ENCODE data around the gene CIAO2B. TPM values are rescaled to one million over a fixed set of nuclear protein-coding genes. Genes with fewer than 3 reads are reported as not detected.
"Not testable (repeated sequence)": the region's sequence is repeated elsewhere in the genome, so short reads cannot be mapped to it uniquely, and the experiment has no call there.

CIAO2B gene
- 100 to 1,000 TPM; 125 to 157 (median 132) TPM for polyA plus RNA-seq

DNA sequence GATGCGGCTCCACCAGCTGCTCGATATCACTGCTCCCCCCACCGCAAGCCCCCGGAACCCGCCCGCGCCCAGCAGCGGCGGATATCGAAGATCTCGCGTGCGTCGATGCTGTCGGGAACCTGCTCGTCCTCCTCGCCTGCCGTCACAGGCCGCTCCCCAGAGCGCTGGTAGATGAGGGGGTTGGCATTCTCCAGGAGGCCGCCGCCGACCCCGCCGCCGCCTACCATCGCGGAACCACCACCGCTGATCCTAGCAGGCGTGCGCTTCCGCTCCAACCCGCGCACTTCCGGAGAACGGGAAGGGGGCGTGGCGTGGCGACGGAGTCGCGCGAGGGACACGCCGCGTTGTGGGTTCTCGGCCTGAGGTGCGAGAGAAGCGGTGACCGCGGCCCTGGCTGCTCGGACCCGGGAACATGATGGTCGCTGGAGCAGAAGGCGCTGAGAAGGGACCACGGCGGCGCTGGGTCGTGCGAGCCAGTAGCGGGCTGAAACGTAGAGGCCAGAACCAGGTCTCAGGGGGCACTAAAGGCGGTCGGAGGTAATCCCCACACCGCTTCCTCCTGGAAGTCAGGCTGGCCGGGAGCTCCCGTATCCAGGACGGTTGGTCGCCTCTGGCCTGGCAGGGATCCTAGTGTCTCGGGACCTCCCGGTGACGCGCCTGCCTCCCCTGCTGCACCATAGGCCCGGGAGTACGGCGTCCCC lies at the start of gene CIAO2B:
TSS of gene CIAO2B (minus strand) at position 265 of the 701 bp plus-strand sequence. CDS start at position 227, 38 bp downstream.
- H3K4me1 Mint-ChIP-seq = peaks cover 56% of the 10 kb centered on the region in 2 donors
- H3K36me3 Mint-ChIP-seq = peaks cover 0 to 8% (median 0%) of the 10 kb centered on the region in 3 donors

DNA sequence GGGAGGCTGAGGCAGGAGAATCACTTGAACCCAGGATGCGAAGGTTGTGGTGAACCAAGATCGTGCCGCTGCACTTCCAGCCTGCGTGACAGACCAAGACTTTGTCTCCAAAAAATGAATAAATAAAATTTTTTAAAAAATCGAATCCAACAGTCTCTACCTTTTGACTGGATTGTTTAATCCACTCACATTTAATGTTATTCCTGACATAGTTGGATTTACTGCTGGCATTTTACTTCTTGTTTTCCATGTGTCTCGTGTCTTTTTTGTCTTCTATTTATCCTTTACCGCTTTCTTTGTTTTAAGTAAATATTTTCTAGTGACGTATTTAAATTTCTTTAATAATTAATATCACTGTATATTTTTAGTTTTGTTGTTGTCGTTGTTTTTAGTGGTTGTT lies 48.8 kb upstream of the CIAO2B start:
- DNase-seq = no peak
- H3K27ac Mint-ChIP-seq = no peak overlapping the region
- peaks cover 0 to 2% (median 0%) of the 10 kb centered on the region in 3 donors for H3K27me3 Mint-ChIP-seq (ENCODE audit: low read depth in 3 of 3)
- H3K4me3 Mint-ChIP-seq = no peak overlapping the region
- H3K4me1 Mint-ChIP-seq = no peaks in the 10 kb centered on the region
- H3K36me3 Mint-ChIP-seq = no peaks in the 10 kb centered on the region
- H3K9me3 Mint-ChIP-seq = no peaks in the 10 kb centered on the region

More for the DNA sequence above, at the start of gene CIAO2B:
- Mint-ChIP-seq H3K27me3 (ENCODE audit: low read depth in 3 of 3) (peaks cover 9 to 19% (median 17%) of the 10 kb centered on the region in 3 donors), H3K27ac (peak within 1 kb of the TSS; percentile 96 to 98 (median 98)), H3K9me3 (no peaks in the 10 kb centered on the region), H3K4me3 (peak within 1 kb of the TSS; percentile 96 to 98 (median 97))
- DNase-seq = peak; percentile 88 to 92 (median 90)

DNA sequence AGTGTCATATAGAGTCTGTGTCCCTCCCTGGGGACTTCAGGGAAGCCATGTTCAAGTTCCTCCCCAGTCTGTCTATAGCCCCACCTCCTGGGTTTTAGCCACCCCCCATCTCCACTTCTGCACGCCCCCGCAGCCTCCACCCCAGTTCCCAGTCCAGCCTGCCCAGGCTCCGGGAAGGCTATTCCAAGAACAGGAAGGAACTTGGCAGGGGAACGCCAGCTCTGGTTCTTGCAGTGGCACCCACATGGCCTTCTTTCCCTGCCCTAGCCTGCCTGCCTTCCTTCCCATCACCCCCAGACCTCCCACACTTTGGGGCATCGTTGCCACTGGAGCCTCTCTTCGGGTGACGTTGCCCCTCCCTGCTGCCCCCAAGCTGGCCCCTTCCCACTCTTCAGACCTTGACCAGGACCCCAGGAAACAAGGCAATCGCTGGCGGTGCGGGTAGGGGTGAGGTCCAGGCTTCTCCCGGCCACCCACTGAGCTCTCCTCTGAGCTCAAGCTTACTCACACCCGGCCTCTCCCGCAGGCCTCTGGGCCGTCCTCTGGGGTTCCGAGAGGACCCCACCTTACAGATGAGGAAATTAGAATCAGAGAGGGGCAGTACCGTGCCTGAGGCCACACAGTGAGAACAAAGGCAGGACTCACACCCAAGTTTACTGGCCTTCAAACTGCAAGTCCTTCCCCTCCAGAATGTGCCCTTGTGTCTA lies 45.0 kb upstream of the CIAO2B start:
- Mint-ChIP-seq H3K9me3 (no peaks in the 10 kb centered on the region), H3K4me1 (no peaks in the 10 kb centered on the region), H3K36me3 (no peaks in the 10 kb centered on the region), H3K27me3 (ENCODE audit: low read depth in 3 of 3) (peaks cover 1 to 5% (median 2%) of the 10 kb centered on the region in 3 donors), H3K27ac (no peak overlapping the region), H3K4me3 (no peak overlapping the region)
- no peak for DNase-seq

DNA sequence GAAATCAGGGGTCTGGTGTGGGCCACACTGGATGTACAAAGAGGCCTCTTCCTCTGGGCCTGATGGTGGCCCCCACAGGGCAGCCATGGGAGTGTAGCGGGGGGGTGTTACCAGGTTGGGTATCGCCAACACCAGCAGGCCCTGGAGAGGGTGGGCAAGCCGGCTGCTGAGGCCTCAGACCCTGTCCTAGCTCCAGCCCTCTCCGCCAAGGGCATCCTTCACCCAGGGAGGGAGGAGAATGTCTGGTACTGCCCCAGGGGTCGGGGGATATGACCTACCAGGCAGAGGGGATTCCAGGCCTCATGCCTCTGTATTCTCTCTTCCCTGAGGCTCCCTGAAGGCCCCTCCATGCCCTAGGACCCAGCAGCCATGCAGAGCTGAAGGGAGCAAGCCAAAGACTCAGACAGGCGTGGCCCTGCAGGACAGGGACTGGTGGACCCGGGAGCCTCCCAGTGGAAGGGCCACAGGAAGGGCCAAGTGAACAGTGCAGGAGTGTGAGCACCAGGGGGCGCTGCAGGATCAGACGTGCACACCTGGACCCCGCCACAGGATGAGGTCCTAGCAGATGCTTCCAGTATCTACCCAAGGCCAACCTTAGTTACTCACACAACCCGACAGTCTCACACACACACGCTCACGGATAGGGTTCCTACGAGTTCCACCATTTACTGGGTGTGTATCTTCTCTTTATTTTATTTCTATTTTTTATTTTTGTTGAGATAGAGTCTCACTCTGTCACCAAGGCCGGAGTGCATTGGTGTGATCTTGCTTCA lies 43.3 kb upstream of the CIAO2B start:
- H3K27me3 Mint-ChIP-seq (ENCODE audit: low read depth in 3 of 3) = peaks cover 1 to 5% (median 2%) of the 10 kb centered on the region in 3 donors
- H3K9me3 Mint-ChIP-seq = no peaks in the 10 kb centered on the region
- no peak overlapping the region for H3K4me3 Mint-ChIP-seq
- no peaks in the 10 kb centered on the region for H3K4me1 Mint-ChIP-seq
- no peak overlapping the region for H3K27ac Mint-ChIP-seq
- peak; percentile 78 to 84 (median 80) for DNase-seq
- H3K36me3 Mint-ChIP-seq = no peaks in the 10 kb centered on the region

DNA sequence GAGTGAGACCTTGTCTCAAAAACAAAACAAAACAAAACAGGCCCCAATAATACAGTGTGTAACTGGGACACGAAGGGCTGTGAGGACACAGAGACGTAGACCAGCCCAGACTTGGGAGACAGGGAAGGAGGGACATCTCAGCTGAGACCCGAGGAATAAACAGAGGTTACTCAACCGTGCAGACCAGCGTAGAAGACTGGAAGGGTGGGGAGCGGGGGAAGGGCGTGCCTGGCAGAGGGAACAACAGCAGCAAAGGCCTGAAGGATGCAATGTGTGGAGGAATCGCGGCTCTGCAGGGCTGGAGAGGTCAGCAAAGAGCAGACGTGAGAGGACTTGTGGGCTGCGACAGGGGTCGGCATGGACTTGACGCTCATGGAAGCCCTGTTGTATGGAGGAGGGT lies 42.5 kb upstream of the CIAO2B start:
- Mint-ChIP-seq H3K4me3 (no peak overlapping the region), H3K4me1 (no peaks in the 10 kb centered on the region), H3K36me3 (no peaks in the 10 kb centered on the region), H3K9me3 (no peaks in the 10 kb centered on the region), H3K27me3 (ENCODE audit: low read depth in 3 of 3) (peaks cover 1 to 5% (median 2%) of the 10 kb centered on the region in 3 donors), H3K27ac (peak overlapping the region in 1 of 6 donors; percentile 34)
- no peak for DNase-seq

DNA sequence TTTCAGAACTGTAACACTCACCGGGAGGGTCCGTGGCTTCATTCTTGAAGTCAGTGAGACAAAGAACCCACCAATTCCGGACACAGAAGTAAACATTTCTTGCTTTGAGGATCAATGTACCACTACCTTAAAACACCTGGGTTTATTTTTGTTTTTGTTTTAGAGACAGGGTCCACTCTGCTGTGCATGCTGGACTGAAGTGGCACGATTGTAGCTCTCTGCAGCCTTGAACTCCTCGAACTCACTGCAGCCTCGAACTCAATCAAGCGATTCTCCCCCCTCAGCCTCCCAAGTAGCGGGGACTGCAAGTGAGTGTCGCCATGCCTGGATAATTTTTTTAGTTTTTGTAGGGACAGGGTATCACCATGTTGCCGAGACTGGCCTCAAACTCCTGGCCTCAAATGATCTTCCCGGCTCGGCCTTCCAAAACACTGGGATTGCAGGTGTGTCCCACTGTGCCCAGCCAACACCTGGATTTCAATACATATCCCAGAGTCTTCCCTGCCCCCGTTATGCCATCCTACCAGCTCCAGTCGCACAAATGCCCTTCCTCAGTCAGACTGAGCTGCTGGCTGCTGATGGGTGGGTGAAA lies 41.2 kb upstream of the CIAO2B start:
- no peaks in the 10 kb centered on the region for H3K36me3 Mint-ChIP-seq
- no peaks in the 10 kb centered on the region for H3K4me1 Mint-ChIP-seq
- DNase-seq = no peak
- H3K27ac Mint-ChIP-seq = no peak overlapping the region
- no peaks in the 10 kb centered on the region for H3K9me3 Mint-ChIP-seq
- peak overlapping the region in 2 of 5 donors; percentile 61 to 83 for H3K4me3 Mint-ChIP-seq
- peaks cover 2 to 5% (median 3%) of the 10 kb centered on the region in 3 donors for H3K27me3 Mint-ChIP-seq (ENCODE audit: low read depth in 3 of 3)

DNA sequence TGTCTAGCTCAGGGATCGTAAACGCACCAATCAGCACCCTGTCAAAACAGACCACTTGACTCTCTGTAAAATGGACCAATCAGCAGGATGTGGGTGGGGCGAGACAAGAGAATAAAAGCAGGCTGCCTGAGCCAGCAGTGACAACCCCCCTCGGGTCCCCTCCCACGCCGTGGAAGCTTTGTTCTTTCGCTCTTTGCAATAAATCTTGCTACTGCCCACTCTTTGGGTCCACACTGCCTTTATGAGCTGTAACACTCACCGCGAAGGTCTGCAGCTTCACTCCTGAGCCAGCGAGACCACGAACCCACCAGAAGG lies 40.7 kb upstream of the CIAO2B start:
- DNase-seq = peak in 1 of 3 donors; percentile 6
- not testable (repeated sequence) for H3K27me3 Mint-ChIP-seq (ENCODE audit: low read depth in 3 of 3); H3K36me3 Mint-ChIP-seq; H3K4me1 Mint-ChIP-seq; H3K9me3 Mint-ChIP-seq
- Mint-ChIP-seq H3K4me3 (peak overlapping the region in 4 of 5 donors; percentile 30 to 83 (median 53)), H3K27ac (peak overlapping the region in 1 of 6 donors; percentile 33)

DNA sequence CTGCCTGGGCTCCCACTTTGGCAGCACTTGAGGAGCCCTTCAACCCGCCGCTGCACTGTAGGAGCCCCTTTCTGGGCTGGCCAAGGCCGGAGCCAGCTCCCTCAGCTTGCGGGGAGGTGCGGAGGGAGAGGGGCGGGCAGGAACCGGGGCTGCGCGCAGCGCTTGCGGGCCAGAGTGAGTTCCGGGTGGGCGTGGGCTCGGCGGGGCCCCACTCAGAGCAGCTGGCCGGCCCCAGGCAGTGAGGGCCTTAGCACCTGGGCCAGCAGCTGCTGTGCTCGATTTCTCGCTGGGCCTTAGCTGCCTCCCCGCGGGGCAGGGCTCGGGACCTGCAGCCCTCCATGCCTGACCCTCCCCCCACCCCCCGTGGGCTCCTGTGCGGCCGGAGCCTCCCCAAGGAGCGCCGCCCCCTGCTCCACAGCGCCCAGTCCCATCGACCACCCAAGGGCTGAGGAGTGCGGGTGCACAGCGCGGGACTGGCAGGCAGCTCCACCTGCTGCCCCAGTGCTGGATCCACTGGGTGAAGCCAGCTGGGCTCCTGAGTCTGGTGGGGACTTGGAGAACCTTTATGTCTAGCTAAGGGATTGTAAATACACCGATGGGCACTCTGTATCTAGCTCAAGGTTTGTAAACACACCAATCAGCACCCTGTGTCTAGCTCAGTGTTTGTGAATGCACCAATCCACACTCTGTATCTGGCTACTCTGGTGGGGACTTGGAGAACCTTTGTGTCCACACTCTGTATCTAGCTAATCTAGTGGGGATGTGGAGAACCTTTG lies 40.1 kb upstream of the CIAO2B start:
- not testable (repeated sequence) for DNase-seq; H3K4me1 Mint-ChIP-seq; H3K27me3 Mint-ChIP-seq (ENCODE audit: low read depth in 3 of 3); H3K27ac Mint-ChIP-seq; H3K9me3 Mint-ChIP-seq; H3K36me3 Mint-ChIP-seq
- H3K4me3 Mint-ChIP-seq = peak overlapping the region in 2 of 5 donors; percentile 30 to 83

DNA sequence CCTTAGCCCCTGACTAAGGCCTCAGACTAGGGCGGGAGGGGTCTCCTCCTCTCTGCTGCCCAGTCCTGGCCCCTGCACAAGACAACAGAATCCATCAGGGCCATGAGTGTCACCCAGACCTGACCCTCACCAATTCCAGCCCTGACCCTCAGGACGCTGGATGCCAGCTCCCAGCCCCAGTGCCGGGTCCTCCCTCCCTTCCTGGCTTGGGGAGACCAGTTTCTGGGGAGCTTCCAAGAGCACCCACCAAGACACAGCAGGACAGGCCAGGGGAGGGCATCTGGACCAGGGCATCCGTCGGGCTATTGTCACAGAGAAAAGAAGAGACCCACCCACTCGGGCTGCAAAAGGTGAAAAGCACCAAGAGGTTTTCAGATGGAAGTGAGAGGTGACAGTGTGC lies 39.5 kb upstream of the CIAO2B start:
- DNase-seq = no peak
- H3K27ac Mint-ChIP-seq = no peak overlapping the region
- no peaks in the 10 kb centered on the region for H3K4me1 Mint-ChIP-seq
- no peak overlapping the region for H3K4me3 Mint-ChIP-seq
- H3K9me3 Mint-ChIP-seq = no peaks in the 10 kb centered on the region
- H3K27me3 Mint-ChIP-seq (ENCODE audit: low read depth in 3 of 3) = peaks cover 2 to 7% (median 2%) of the 10 kb centered on the region in 3 donors
- no peaks in the 10 kb centered on the region for H3K36me3 Mint-ChIP-seq

DNA sequence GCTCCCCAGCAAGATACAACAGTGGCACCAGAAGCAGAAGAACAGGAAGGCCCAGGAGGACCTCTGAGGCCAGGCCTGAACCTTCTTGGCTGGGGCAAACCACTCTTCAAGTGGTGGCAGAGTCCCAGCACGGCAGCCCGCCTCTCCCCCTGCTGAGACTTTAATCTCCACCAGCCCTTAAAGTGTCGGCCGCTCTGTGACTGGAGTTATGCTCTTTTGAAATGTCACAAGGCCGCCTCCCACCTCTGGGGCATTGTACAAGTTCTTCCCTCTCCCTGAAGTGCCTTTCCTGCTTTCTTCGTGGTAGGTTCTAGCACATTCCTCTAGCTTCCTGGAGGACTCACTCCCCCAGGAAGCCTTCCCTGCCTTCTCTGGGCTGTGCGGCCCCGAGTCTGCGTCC lies 38.8 kb upstream of the CIAO2B start:
- H3K36me3 Mint-ChIP-seq = no peaks in the 10 kb centered on the region
- no peaks in the 10 kb centered on the region for H3K9me3 Mint-ChIP-seq
- no peak overlapping the region for H3K4me3 Mint-ChIP-seq
- no peaks in the 10 kb centered on the region for H3K4me1 Mint-ChIP-seq
- peaks cover 2 to 7% (median 2%) of the 10 kb centered on the region in 3 donors for H3K27me3 Mint-ChIP-seq (ENCODE audit: low read depth in 3 of 3)
- no peak overlapping the region for H3K27ac Mint-ChIP-seq
- no peak for DNase-seq

DNA sequence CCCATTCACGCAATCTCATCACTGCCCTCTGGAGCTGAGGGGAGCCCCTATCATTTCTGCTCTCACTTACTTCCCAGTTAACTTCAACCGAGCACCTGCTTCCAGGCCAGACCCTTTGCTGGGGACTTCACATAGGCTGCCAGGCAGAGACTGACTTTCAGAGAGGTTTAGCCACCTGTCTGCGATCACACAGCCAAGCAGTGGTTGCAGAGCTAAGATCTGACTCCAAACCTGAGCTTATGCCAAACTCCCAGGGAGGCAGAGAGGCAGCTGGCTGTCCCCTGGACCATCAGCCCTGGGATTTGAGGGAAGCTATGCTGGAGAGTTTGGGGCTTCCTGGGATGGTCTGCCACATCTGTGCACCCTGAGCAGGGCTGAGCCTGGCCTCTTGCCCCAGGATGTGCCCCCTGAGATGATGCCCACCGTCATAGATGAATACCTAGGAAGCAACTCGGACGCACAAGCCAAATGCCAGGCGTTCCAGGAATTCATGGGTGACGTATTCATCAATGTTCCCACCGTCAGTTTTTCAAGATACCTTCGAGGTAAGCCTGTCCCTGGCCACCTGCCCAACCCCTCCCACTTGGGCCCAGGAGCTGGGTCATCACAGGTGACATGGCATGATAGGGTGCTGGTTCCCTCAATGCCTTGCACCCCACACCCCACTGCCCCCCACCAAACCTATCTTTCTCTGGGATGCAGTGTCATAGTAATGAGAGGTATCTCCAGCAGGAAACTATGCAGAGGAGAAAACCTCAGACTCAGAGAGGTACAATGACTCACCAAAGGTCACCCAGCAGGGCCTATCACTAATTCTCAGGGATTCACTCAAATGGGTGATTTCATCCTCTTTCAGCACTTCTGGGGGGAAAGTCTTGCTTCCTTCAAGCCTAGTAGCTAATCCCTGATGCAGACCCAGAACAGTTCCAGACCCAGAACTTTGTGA lies 36.8 kb upstream of the CIAO2B start:
- H3K27ac Mint-ChIP-seq = no peak overlapping the region

DNA sequence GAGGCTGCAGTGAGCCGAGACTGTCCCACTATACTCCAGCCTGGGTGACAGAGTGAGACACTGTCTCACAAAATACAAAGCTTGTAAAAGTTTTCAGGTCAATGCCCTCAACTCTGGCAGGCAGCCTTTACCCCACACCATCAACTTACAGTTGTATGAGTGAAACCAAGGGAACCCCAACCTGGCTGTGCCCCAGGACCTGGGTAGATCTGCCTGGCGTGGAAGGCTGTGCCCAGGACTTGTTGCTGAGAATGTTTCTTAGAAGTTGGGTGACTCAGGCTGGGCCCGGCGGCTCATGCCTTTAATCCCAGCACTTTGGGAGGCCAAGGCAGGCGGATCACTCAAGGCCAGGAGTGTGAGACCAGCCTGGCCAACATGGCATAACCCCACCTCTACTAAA lies 34.6 kb upstream of the CIAO2B start:
- no peak overlapping the region for H3K4me3 Mint-ChIP-seq
- DNase-seq = no peak
- H3K27ac Mint-ChIP-seq = no peak overlapping the region
- no peaks in the 10 kb centered on the region for H3K36me3 Mint-ChIP-seq
- H3K4me1 Mint-ChIP-seq = no peaks in the 10 kb centered on the region
- H3K27me3 Mint-ChIP-seq (ENCODE audit: low read depth in 3 of 3) = peaks cover 3 to 5% (median 4%) of the 10 kb centered on the region in 3 donors
- H3K9me3 Mint-ChIP-seq = no peaks in the 10 kb centered on the region

More for the DNA sequence above, 36.8 kb upstream of the CIAO2B start:
- no peak for DNase-seq
- Mint-ChIP-seq H3K4me3 (no peak overlapping the region), H3K27me3 (ENCODE audit: low read depth in 3 of 3) (peaks cover 2 to 10% (median 3%) of the 10 kb centered on the region in 3 donors), H3K9me3 (no peaks in the 10 kb centered on the region), H3K36me3 (no peaks in the 10 kb centered on the region), H3K4me1 (no peaks in the 10 kb centered on the region)

Measured in immature natural killer cell (primary cell).